PFSK-1 (cell line): Measurements from ENCODE around the gene CRYZL1.

Source experiments
- FOXP2 ChIP-seq: optimal IDR thresholded peaks from 2 replicates; pipeline ENCODE3; 2011; ENCODE audit warnings: borderline replicate concordance, control low read depth, inconsistent platforms; ENCODE audit not compliant: insufficient read depth; ENCODE audit errors: extremely low read length, extremely low read depth
- POLR2AphosphoS5 ChIP-seq: IDR thresholded peaks from 2 replicates; pipeline ENCODE4 v1.6.1; 2012; ENCODE audit warnings: low read depth, mild to moderate bottlenecking, control low read depth, low read length, moderate library complexity
- REST ChIP-seq, 2 experiments: IDR thresholded peaks; 2 replicates each; pipeline versions ENCODE4 v1.6.1 to v1.8.0; 2011 to 2012; ENCODE audit warnings: low read depth in 2 of 2, low read length in 2 of 2, control low read depth in 1 of 2, inconsistent platforms in 1 of 2, mild to moderate bottlenecking in 1 of 2, moderate library complexity in 1 of 2; ENCODE audit not compliant: insufficient read depth in 1 of 2
- SIN3A ChIP-seq: IDR thresholded peaks from 2 replicates; pipeline ENCODE4 v1.6.1; 2012; ENCODE audit warnings: mild to moderate bottlenecking, low read length, moderate library complexity, borderline replicate concordance; ENCODE audit not compliant: insufficient read depth
- TAF1 ChIP-seq: IDR thresholded peaks from 2 replicates; pipeline ENCODE4 v1.6.1; 2012; ENCODE audit warnings: low read length, control low read depth, borderline replicate concordance; ENCODE audit not compliant: insufficient read depth

CRYZL1 gene

GRCh38 chr21:33569991-33570390 lies 71.5 kb downstream of the CRYZL1 start:
- TF ChIP-seq SIN3A (no peak), TAF1 (no peak), FOXP2 (no peak), POLR2AphosphoS5 (no peak), REST (IDR thresholded peaks at IDR 0.05; ENCODE audit: insufficient read depth in 1 of 2, low read depth in 2 of 2, low read length in 2 of 2) (no peak)

GRCh38 chr21:33568448-33568847 lies 73.1 kb downstream of the CRYZL1 start:
- TF ChIP-seq FOXP2 (no peak), TAF1 (no peak), REST (IDR thresholded peaks at IDR 0.05; ENCODE audit: insufficient read depth in 1 of 2, low read depth in 2 of 2, low read length in 2 of 2) (no peak), SIN3A (no peak), POLR2AphosphoS5 (no peak)

GRCh38 chr21:33567914-33568313 lies 73.6 kb downstream of the CRYZL1 start:
- no peak for TF ChIP-seq REST (IDR thresholded peaks at IDR 0.05; ENCODE audit: insufficient read depth in 1 of 2, low read depth in 2 of 2, low read length in 2 of 2)
- TF ChIP-seq TAF1 = no peak

GRCh38 chr21:33566514-33566913 lies 75.0 kb downstream of the CRYZL1 start:
- TF ChIP-seq FOXP2 (no peak), REST (IDR thresholded peaks at IDR 0.05; ENCODE audit: insufficient read depth in 1 of 2, low read depth in 2 of 2, low read length in 2 of 2) (no peak)

DNA sequence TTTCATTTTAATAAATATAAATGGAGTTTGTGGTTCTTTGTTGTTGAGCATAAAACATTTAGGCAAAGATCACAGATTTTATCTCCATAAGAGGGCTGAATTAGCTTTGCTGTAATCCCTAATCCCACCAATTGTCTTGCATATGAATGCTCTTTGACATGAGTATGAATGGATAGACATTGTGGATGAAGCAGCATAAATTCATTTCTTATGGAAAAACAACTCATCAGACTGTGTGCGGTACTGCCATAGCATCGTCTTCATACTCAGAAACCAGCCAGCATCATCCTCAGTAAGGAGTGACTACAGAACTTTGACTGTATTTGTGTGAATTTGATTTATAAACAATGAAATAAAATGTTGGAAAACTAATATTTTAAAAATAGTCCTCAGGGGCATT lies 79.2 kb downstream of the CRYZL1 start:
- no peak for TF ChIP-seq TAF1
- TF ChIP-seq SIN3A = no peak
- TF ChIP-seq REST (IDR thresholded peaks at IDR 0.05; ENCODE audit: insufficient read depth in 1 of 2, low read depth in 2 of 2, low read length in 2 of 2) = no peak
- TF ChIP-seq FOXP2 = no peak
- no peak for TF ChIP-seq POLR2AphosphoS5
